Transverse colon (tissue), 4 donors: ENCODE data around the gene AADAT. TPM values are rescaled to one million over a fixed set of nuclear protein-coding genes. Genes with fewer than 3 reads are reported as not detected.
"Not testable (repeated sequence)": the region's sequence is repeated elsewhere in the genome, so short reads cannot be mapped to it uniquely, and the experiment has no call there.

Experiments used
- DNase-seq: peaks from one replicate; pipeline ENCODE4 v3.0.0-alpha.2; 2019
- H3K27ac ChIP-seq, 4 donors: fragments of 200-600 bp; sonication (generic); 2 replicates each; pipeline ENCODE4 v1.5.1; 2016 to 2018; ENCODE audit warnings: inconsistent platforms in 4 of 4
- H3K27me3 ChIP-seq: fragments of 200-600 bp; sonication (generic); 2 replicates; pipeline ENCODE4 v1.5.1; 2017; ENCODE audit warnings: inconsistent platforms
- H3K36me3 ChIP-seq, 4 donors: fragments of 200-600 bp; sonication (generic); 2 replicates each; pipeline ENCODE4 v1.5.1; 2017 to 2019; ENCODE audit warnings: inconsistent platforms in 4 of 4
- H3K4me1 ChIP-seq, 4 donors: fragments of 200-600 bp; sonication (generic); 2 replicates each; pipeline ENCODE4 v1.5.1; 2017 to 2020; ENCODE audit warnings: inconsistent platforms in 4 of 4
- H3K4me3 ChIP-seq, 4 donors: fragments of 200-600 bp; sonication (generic); 1 replicate in 1 of 4; 2 replicates in 3 of 4; pipeline versions ENCODE4 v1.5.1 to v1.6.1; 2017 to 2019; ENCODE audit warnings: inconsistent platforms in 4 of 4
- H3K9me3 ChIP-seq, 2 donors: fragments of 200-600 bp; sonication (generic); 2 replicates each; pipeline ENCODE4 v1.5.1; 2017 to 2019; ENCODE audit warnings: inconsistent platforms in 2 of 2
- EP300 ChIP-seq: sonication (generic); formaldehyde crosslinking; IDR thresholded peaks from one replicate; pipeline ENCODE4 v1.6.1; 2017; ENCODE audit warnings: antibody characterized with exemption, low read depth
- POLR2A ChIP-seq: fragments of 450-650 bp; IDR thresholded peaks from one replicate; pipeline ENCODE4 v1.6.1; 2016; ENCODE audit warnings: antibody characterized with exemption, mild to moderate bottlenecking, moderate library complexity
- POLR2AphosphoS5 ChIP-seq, 3 donors: sonication (generic); formaldehyde crosslinking; IDR thresholded peaks; one replicate each; pipeline ENCODE4 v1.6.1; 2016; ENCODE audit warnings: antibody characterized with exemption in 3 of 3
- WGBS, 2 donors: methylation state at CpG; one replicate each; pipeline ENCODE4 v1.1.5; 2018; ENCODE audit warnings: low coverage in 1 of 2; 5-methylcytosine and 5-hydroxymethylcytosine counted together
- in situ Hi-C, 4 donors: fragments of 200-750 bp; cut with MboI; loops; one replicate each; pipeline versions ENCODE4 v1.15.0 to v1.15.1; 2017; ENCODE audit warnings: low sequenced_read_pairs in 3 of 4, low pct_ligation_motif_present in 1 of 4, low pct_unique_long_range_greater_than_20kb in 1 of 4
- intact Hi-C: fragments of 100-400 bp; cut with DNase I; formaldehyde crosslinking; loops from one replicate; pipeline ENCODE4 v1.15.1; 2023; ENCODE audit warnings: low total_unique reads
- total RNA-seq, 4 donors: library from RNA; depleted of rRNA; stranded (reverse); fragments of >200 nt; gene quantifications; one replicate each; pipeline ENCODE4 v1.1.0, GENCODE V29; 2016
- TF ChIP-seq, protein P1 (sequence below), 5 experiments: fragments of 200-600 bp in 3 of 5; fragments of 450-650 bp in 2 of 5; sonication (generic) in 3 of 5; IDR thresholded peaks; 1 replicate in 2 of 5; 2 replicates in 3 of 5; pipeline ENCODE4 v1.5.1; 2016 to 2017; ENCODE audit warnings: antibody characterized with exemption in 5 of 5, inconsistent platforms in 3 of 5, mild to moderate bottlenecking in 2 of 5, moderate library complexity in 1 of 5

AADAT gene
- total RNA-seq, 4 donors from 2014 or later, result 2.7 to 10.9 (median 4.0) TPM; not detected in 1

GRCh38 chr4:170110285-170110672 is 20.5 kb upstream of the AADAT start:
- H3K4me3 ChIP-seq, result no peak overlapping the region
- WGBS, 2 donors, result 47 to 59% methylated on average over 5 of the region's 5 CpGs
- H3K27me3 ChIP-seq, result peaks cover 6% of the 10 kb centered on the region
- TF ChIP-seq, protein P1, sequence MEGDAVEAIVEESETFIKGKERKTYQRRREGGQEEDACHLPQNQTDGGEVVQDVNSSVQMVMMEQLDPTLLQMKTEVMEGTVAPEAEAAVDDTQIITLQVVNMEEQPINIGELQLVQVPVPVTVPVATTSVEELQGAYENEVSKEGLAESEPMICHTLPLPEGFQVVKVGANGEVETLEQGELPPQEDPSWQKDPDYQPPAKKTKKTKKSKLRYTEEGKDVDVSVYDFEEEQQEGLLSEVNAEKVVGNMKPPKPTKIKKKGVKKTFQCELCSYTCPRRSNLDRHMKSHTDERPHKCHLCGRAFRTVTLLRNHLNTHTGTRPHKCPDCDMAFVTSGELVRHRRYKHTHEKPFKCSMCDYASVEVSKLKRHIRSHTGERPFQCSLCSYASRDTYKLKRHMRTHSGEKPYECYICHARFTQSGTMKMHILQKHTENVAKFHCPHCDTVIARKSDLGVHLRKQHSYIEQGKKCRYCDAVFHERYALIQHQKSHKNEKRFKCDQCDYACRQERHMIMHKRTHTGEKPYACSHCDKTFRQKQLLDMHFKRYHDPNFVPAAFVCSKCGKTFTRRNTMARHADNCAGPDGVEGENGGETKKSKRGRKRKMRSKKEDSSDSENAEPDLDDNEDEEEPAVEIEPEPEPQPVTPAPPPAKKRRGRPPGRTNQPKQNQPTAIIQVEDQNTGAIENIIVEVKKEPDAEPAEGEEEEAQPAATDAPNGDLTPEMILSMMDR (IDR thresholded peaks at IDR 0.05), result no peak
- TF ChIP-seq EP300, result no peak
- TF ChIP-seq POLR2AphosphoS5 (IDR thresholded peaks at IDR 0.05), result no peak
- TF ChIP-seq POLR2A, result no peak
- DNase-seq, result no peak
- in situ Hi-C loops (no loop called here), intact Hi-C loops (no loop called here)
- no peaks in the 10 kb centered on the region for H3K9me3 ChIP-seq
- H3K27ac ChIP-seq, result no peak overlapping the region
- no peaks in the 10 kb centered on the region for H3K4me1 ChIP-seq
- no peaks in the 10 kb centered on the region for H3K36me3 ChIP-seq

- Histone ChIP-seq H3K27me3 (peaks cover 6% of the 10 kb centered on the region), H3K36me3 (no peaks in the 10 kb centered on the region), H3K4me1 (no peaks in the 10 kb centered on the region), H3K27ac (no peak overlapping the region), H3K4me3 (no peak overlapping the region), H3K9me3 (no peaks in the 10 kb centered on the region)
- TF ChIP-seq EP300, result no peak
- TF ChIP-seq POLR2AphosphoS5 (IDR thresholded peaks at IDR 0.05), result no peak
- no peak for TF ChIP-seq POLR2A
- TF ChIP-seq, protein P1 (IDR thresholded peaks at IDR 0.05), result no peak
- in situ Hi-C loops, result no loop called here
- no peak for DNase-seq
- WGBS, 2 donors, result 57 to 60% methylated on average over 4 to 6 of the region's 6 CpGs
- intact Hi-C loops, result no loop called here
Observed at GRCh38 chr4:170109586-170110284, 20.0 kb upstream of the AADAT start.

DNA sequence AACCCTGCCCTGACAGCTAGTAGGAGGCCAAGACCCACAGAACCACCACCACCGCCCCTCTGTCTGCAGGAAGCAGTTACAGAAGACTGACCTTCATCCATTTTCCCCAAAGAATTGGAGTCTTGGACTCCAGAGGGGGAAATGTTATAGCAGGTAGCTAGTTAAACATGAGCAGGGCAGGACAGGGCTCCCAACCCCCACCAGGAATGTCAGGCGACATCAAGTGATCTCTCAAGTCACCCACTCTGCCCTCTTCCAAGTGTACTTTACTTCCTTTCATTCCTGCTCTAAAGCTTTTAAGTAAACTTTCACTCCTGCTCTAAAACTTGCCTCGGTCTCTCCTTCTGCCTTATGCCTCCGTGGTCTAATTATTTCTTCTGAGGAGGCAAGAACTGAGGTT is 17.1 kb upstream of the AADAT start:
- intact Hi-C loops, result no loop called here
- WGBS, 2 donors, result 72 to 89% methylated on average over 4 of the region's 4 CpGs
- DNase-seq, result no peak
- TF ChIP-seq, protein P1 (IDR thresholded peaks at IDR 0.05), result no peak
- no peak for TF ChIP-seq POLR2A
- no peak for TF ChIP-seq EP300
- TF ChIP-seq POLR2AphosphoS5 (IDR thresholded peaks at IDR 0.05), result no peak
- no peaks in the 10 kb centered on the region for H3K4me1 ChIP-seq
- in situ Hi-C loops, result no loop called here
- H3K4me3 ChIP-seq, result no peak overlapping the region
- no peaks in the 10 kb centered on the region for H3K36me3 ChIP-seq
- no peak overlapping the region for H3K27ac ChIP-seq
- no peaks in the 10 kb centered on the region for H3K9me3 ChIP-seq
- H3K27me3 ChIP-seq, result no peaks in the 10 kb centered on the region

DNA sequence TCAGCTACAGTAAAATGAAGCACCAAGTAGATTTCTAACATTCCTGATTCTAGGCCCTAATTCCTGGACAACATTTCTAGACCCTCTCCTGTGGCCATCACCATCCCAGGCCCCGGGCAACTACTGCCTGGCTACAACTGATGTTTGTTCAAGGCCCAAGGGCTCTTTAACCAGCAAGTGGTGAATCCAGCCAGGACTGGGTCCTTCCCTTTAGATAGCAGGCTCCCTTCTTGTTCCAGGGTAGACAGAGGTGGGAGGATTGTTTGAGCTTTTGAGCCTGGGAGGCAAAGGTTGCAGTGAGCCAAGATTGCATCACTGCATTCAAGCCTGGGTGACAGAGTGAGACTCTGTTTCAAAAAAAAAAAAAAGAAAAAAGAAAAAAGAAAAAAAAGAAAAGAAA is 12.7 kb upstream of the AADAT start:
- Histone ChIP-seq H3K9me3 (no peaks in the 10 kb centered on the region), H3K4me1 (no peaks in the 10 kb centered on the region), H3K4me3 (no peak overlapping the region), H3K27ac (no peak overlapping the region), H3K36me3 (no peaks in the 10 kb centered on the region), H3K27me3 (no peaks in the 10 kb centered on the region)
- in situ Hi-C loops, result no loop called here
- DNase-seq, result no peak
- intact Hi-C loops, result no loop called here
- 100% methylated on average over 1 of the region's 1 CpG; no CpG with 5 or more reads in 1 of the 2 donors for WGBS, 2 donors
- TF ChIP-seq EP300, result no peak
- TF ChIP-seq, protein P1 (IDR thresholded peaks at IDR 0.05), result no peak
- TF ChIP-seq POLR2A, result no peak
- TF ChIP-seq POLR2AphosphoS5 (IDR thresholded peaks at IDR 0.05), result no peak

GRCh38 chr4:170098171-170098570 is 8.4 kb upstream of the AADAT start:
- H3K9me3 ChIP-seq, H3K27ac ChIP-seq, H3K27me3 ChIP-seq, H3K36me3 ChIP-seq, in situ Hi-C loops, H3K4me3 ChIP-seq, intact Hi-C loops, H3K4me1 ChIP-seq, DNase-seq: not testable (repeated sequence)
- WGBS, 2 donors, result 88% methylated on average over 2 of the region's 2 CpGs; no CpG with 5 or more reads in 1 of the 2 donors
